Kidney glomerular epithelial cell (primary cell): ENCODE results near the gene SLC35A5.

Experiments used
- DNase-seq: peaks from one replicate; lab custom pipeline; 2025; lab: John Stamatoyannopoulos, UW

The SLC35A5 gene

DNA sequence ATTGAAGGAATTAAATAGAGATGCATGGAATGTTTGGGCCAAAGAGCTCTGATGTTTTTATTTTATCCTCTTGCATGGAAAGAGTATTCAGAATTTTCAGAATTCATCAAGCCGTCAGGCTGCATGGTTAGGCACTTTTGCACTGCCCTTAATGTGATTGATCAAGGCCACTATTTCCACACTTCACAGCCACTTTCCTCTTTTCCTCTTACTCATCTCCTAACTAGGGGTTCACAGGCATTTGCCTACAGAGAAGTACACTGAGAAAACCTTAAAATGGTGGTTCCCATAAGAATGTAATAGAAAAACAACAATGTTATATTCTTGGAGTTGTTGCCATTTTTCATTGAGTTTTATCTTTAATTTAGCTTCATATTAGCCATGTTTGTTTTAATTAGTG, 10.9 kb downstream of the SLC35A5 start:
- DNase-seq: no peak

DNA sequence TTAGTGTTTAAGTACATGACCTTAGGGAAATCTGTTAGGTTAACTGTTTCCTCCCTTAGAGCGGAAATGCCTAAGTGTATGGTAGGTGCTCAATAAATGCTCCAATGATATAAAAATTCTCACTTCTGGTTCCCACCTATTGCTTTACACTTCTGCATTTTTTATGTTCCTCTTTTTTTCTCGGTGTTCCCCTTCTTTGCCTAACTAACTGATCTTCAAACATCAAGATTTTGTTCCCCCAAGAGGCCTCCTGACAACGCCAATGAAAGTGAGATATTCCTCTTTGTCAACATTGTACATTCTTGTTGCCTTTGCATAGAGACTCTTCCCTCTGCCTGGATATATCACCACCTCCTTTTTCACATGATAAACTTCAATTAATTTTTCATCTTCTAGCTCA, 17.4 kb downstream of the SLC35A5 start:
- DNase-seq: no peak

DNA sequence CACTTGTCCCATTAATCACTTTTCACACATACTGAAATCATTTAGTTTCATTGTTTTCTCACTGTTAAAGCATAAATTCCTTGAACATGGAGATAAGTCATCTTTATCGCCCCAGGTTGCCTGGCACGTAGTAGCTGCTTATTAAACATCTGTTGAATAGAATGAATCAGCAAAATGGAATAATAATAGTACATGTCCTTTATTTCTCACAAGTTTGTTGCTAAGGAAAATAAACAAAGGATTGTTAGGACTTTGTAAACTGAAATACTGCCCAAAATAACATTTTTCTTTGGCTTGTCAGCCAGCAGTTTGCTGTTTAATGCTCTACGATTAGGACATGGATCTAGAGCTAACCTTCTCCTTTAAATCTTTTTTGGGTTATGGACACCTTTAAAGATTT, 17.9 kb downstream of the SLC35A5 start:
- DNase-seq: no peak

DNA sequence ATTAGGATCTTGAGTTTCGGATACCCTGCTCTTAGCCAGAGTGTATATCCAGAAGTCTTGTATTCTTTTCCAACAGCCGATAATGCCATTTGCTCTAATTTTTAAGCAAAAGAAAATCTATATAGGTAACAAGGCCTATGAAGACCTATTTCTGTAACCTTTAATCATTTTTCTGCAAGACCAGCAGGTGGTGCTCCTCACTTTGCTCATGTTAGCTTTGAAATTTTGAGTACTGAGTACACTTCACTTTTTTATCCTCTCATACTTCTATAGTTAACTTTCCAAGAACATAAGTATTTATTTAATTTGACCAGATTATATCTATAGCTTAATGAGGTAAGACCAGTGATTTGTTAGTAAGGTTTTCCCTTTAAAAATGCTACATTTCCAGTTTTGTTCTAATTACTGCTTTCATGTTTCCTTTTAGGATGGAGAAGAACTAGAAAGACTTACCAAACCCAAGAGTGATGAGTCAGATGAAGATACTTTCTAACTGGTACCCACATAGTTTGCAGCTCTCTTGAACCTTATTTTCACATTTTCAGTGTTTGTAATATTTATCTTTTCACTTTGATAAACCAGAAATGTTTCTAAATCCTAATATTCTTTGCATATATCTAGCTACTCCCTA, 20.5 kb downstream of the SLC35A5 start:
- DNase-seq: peak; percentile 75

DNA sequence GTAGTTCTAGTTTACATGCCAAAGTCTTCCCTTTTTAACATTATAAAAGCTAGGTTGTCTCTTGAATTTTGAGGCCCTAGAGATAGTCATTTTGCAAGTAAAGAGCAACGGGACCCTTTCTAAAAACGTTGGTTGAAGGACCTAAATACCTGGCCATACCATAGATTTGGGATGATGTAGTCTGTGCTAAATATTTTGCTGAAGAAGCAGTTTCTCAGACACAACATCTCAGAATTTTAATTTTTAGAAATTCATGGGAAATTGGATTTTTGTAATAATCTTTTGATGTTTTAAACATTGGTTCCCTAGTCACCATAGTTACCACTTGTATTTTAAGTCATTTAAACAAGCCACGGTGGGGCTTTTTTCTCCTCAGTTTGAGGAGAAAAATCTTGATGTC, 21.3 kb downstream of the SLC35A5 start:
- DNase-seq: no peak

DNA sequence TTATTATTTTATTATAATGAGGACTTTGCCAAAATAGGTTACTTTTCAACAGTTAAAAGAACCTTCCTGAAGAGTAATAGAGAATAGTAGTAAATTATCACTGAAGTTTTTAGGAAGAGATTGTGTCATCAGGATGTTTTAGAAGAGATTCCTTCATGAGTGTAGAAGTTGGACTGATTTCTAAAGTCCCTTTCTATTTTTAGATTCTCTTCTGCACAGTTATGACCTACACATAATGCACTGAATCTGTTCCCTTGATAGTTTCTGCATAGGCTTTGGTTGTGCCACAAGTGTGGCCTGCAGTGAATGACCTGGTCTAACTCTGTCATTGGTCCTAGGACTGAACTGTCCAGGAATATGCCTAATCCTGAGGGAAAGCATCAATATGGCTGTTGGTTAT, 23.9 kb downstream of the SLC35A5 start:
- no peak for DNase-seq

DNA sequence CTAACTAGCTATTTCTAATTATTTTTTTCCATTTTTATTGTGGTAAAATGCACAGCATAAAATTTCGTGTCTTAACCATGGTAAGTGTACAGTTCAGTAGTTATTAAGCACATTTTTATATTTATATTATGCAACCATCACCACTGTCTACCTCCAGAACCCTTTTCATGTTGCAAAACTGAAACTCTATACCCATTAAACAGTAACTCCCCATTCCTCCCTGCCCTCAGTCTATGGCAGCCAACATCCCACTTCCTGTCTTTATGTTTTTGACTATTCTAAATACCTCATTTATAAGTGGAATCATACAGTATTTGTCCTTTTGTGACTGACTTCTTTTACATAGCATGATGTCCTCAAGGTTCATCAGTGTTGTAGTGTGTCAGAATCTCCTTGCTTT, 25.5 kb downstream of the SLC35A5 start:
- no peak for DNase-seq

DNA sequence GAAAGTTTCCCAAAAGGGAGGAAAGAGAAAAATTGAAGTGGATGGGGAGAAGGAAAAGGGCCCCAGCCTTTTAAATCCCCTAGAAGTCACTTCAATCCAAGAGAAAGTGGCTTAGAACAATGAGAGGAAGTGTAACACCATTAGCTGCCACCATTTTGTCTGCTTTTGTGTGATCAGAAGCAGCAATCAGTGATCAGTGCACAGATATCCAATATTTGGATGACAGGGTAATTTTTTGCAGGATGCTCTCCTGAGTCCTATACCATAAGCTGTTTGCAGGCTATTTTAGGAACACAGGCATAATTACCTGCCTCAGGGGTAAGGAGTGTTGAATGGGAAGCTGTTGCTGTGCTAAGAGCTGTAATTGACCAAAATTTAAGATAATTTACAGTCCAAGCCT, 31.4 kb downstream of the SLC35A5 start:
- no peak for DNase-seq

DNA sequence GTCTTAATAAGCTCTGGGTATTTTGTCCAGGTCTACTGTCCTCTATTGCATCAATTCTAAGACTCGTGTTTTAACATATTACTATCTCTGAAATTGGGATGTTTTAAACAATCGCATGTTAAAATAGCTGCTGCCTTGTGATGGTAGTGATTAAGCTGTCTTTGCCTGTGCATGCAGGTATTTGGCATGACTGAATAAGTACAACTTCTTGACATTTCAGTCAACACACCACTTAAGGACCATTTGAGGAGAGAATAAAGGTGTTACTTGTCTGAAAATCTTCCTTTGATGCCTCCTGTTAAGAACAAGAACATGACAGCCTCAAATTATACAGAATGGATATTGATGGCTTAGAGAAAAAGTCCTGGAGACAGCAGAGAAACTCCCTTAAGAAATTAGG, 33.0 kb downstream of the SLC35A5 start:
- no peak for DNase-seq

DNA sequence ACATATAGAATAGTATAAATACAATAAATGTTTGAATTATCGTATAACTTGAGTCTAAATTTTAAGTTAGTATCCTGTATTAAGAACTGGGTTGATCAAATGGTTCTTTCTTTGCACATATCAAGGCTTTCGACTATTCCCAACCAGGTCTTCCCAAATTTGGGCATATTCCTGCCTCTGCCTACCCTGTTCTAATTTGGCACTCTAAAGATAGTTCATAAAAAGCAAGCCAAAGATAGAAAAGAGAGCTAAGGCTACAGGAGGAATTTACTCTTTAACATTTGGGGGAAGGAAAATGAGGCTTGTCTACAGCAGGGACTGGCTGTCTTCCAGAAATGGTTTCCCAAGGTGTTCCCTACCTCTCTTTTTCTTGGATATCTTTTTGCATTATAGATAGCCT, 36.1 kb downstream of the SLC35A5 start:
- DNase-seq: no peak

DNA sequence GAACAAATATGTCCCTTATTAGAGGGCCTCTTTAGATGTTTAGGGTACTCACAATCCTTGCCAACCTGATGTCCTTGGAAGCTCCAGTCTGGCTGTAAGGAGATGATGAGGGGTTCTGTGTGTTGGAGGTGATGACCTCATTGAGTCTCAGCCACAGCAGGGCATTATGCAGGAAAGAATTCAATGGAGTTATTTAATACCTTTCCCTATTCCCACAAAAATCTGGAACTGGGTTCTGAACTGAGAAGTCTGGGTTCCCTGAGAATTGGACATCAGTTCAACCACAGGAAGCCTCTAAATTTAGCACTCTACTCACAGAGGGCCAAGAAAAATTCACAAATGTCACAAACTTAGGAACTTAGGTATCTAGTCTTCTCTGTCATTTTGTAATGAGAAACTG, 36.9 kb downstream of the SLC35A5 start:
- no peak for DNase-seq

DNA sequence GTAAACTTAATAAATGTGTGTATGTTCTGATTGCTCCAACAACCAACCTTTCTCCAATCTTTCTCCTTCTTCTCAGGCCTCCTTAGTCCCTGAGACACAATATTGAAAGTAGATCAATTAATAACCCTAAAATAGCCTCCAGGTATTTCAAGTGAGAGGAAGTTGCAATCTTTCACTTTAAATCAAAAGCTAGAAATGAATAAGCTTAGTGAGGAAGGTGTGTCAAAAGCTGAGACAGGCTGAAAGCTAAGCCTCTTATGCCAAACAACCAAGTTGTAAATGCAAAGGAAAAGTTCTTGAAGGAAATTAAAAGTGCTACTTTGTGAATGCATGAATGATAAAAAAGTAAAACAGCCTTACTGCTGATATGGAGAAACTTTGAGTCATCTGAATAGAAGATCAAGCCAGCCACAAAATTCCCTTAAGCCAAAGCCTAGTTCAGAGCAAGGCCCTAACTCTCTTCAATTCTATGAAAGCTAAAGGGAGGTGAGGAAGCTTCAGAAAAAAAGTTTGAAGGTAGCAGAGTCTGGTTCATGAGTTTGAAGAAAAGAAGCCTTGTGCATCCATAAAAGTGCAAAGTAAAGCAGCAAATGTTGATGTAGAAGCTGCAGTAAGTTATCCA, 40.5 kb downstream of the SLC35A5 start:
- no peak for DNase-seq

DNA sequence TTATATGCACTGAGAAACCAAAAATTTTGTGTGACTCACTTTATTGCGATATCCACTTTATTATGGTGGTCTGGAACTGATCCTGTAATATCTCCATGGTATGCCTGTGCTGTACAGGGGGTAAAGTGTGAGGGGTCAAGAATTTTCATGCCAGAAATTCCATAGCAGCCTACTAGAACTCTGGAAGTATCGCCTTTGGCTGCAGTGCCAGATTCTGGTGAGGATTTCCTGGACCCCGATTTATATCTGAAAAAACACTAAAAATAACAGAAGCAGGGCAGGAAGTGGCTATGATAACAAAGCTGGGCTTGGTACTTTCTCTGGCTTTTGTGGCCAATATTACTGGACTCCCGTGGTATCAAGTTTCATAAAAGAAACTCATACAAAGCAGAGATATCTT, 42.7 kb downstream of the SLC35A5 start:
- peak; percentile 42 for DNase-seq

DNA sequence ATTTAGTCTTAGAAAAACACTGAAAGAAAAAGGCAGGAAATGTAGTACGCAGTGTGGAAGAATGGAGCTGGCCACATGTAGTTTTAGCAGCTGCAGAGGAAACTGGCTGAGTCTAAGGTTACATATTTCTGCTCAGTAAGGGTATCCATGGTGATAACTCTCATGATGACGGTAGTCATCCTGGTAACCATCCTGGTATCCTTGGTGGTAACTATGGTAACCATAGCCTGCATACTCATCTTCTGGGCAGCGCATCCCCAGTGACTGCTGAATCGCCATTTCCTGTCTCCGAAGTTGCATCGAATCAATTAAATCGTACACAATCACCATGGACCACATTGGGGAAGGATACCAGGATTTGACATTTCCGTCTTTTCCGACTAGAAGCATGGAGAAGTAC, 43.4 kb downstream of the SLC35A5 start:
- DNase-seq: peak; percentile 22

DNA sequence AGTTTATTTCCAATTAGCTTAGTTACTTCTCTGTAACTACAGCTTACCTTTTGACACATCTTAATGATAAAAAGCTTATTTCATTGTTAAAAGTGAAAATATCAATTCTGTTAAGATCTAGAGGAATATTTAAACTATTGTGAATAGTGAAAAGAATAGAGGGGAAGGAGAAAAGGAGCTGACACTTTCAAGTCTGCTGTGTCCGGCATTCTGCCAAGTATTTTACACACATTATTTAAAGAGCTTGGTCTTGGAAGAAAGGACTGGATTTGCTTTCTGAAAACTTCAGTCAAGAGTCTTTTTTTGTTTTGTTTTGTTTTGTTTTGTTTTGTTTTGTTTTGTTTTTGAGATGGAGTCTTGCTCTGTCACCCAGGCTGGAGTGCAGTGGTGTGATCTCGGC, 44.3 kb downstream of the SLC35A5 start:
- no peak for DNase-seq

DNA sequence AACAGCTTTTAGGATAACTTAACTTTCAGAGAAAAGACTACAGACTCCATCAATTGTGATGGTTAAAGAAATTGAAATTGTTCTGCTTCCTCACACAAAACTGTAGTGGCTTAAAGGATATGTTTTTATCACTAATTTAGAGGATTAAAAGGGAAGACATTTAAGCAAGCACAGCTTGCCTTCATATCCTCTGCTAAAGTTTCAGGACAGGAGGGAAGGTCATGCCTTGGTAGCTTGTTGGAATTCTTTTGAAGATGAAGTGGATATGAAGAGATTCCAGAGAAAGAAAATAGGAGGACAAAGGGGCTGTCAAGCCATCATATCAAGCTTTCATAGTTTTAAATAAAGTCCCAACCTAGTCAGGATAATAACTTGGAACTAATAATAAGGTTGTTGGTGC, 46.0 kb downstream of the SLC35A5 start:
- peak; percentile 13 for DNase-seq

DNA sequence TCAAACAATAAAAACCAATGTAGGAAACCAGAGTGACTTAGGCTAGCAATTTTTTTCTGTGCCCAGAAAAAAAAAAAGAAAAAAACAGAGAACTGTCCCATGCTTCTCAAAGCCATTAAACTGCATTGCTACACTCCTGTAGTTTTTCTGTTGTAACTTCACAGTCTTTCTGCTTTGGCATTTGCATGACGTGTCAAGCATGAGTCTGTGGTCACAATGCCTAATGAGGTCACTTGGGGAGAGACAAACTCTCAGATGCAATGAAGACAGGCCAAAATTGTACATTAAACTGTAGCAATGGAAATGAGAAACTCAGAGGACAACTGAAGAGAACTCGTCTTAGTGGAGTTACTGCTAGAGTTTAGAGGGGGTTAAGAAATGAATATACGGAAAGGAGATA, 48.3 kb downstream of the SLC35A5 start:
- DNase-seq: no peak

DNA sequence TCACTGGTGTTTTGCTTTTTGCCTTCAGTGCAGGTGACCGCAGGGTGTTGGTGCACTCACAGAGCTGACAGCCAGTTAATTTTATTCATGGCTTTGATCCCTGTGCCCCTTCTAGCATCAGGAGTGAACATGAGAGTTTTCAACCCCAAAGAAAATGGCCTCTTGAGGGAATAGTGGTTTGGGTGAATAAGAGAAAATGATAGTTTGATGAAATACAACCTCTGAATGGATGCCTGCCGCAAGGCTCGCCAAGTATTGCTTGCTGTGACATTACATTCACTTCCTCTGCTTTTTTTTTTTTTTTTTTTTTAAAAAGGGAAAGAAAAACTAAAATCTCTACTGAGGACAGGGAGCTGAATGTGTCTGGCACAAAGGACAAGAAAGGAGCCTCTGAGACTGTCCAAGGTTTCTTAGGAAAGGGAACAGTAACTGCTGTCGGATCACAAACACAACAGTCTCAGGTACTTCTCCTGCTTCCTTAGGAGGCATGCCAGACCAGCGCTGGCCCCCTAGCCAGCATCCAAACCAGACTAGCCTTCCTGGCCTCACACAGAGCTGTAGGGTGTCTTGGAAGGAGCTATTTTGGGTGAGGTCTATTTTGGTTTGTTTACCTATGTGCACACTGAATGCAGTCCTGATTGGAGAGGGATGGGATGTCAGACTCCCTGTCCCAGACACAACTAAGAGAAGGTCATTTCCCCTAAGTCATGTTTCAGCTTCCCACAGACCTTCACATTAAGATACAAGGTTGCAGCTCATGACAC, 50.1 kb downstream of the SLC35A5 start:
- DNase-seq: no peak

DNA sequence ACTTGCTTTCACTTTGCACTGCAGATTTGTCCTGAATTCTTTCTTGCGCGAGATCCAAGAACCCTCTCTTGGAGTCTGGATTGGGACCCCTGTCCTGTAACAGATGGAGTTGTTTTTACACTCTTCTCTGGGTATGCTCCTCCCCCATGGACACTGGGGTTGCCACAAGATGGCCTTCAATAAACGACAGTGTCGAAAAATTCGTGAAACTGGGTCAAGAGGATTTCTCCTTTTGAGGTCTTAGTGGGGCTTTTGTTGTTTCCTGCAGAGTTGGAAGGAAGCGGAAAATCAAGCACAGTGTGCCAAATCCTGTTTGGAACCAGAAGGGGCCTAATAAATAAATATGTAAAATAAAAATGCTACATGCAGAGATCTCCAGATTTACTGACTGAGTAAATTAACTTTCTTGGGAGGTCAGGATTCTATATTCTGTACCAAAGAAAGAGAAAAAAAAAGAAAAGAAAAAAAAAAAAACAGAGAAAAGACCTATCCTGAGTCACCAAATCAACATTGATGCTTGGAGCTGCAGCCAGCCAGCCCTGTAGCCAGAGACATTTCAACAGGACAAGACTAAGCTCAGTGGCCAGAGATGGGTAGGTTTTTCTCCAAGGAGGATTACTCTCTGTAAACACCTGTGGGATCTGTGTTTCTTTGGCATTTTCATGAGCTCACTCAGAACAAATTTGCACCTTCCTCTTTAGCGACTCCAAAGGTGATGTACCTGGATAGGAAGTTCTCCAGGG, 54.3 kb downstream of the SLC35A5 start:
- DNase-seq: no peak

DNA sequence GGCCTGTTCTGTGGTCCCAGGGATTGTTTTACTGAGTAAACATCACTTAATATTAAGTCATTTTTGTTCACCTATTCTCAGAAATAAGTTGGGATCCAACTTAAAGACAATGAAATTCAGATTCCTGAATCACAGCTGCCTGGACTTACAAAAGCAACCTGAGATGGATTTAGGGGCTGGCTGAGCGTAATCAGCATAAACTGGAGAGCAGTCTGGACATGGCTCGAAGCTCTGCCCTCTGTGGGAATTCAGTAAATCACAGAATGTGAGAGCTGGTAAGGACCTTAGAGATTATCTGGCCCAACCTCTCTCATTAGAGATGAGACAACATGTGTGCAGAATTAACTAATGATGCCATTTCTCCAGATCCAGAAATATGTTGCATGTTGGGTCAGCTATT, 55.4 kb downstream of the SLC35A5 start:
- no peak for DNase-seq

DNA sequence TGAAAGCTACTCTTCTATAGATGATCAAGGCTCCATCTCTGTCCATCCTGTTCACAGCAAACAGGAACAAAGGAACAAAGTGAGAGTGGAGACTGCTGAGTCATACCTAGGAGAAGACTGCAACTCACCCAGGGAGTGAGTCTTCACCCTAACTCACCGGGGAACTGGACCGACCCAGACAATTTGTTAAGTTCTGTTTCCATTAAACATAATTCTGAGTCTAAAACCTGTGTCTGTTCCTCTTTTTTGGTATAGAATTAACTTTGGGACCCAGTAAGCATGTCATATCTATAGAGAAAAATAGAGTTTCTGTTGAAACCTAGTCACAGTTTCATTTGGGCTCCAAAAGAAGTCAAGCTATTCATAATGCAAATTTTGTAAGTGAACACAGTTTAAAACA, 57.5 kb downstream of the SLC35A5 start:
- DNase-seq: no peak

DNA sequence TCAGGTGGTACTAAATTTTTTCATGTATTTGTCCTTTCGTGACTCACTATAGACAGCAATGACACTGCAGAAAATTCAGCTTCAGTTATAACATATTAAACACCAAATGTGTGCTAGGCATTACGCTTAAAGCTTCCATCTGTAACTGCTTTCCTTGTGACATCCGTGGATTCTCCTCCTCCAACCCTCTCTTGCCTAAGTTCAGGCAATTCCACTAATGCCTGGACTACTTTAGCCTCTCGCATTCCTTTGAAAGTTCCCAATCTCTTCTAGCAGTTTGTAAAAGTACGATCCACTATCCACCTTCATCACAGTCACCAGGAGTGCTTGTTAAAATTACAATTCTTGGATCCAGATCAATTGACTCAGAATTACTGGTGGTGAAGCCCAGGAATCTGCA, 61.4 kb downstream of the SLC35A5 start:
- no peak for DNase-seq

DNA sequence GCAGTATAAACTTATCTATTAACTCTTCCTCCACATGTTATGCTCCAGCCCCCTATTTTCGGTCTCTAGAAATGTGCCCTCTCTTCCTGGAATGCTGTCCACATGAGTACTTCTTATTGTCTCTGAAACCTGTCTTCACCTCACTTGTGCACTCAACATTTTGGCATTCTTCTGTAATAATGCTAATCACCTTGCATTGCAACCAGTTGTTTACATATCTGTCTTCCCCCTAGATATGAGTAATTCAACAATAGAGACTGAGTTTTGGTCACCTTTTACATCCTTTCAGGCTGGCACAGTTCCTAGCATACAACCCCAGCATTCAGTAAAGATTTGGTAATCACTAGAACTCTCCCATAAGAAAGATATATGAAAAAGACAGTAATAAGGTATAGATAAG, 61.9 kb downstream of the SLC35A5 start:
- no peak for DNase-seq
